Activated CD8-positive, alpha-beta memory T cell treated with anti-CD3 and anti-CD28 coated beads for 36 hours (primary cell): ENCODE data around the gene LDLRAD4. TPM values are rescaled to one million over a fixed set of nuclear protein-coding genes. Genes with fewer than 3 reads are reported as not detected.

Experiments used
- CTCF ChIA-PET: fragments of 350-600 bp; sonication (Branson Sonifier 250); formaldehyde crosslinking; loops from one replicate; lab custom pipeline; 2021; ENCODE audit warnings: antibody characterized with exemption; lab: Charles Lee
- POLR2A ChIA-PET: fragments of 350-600 bp; sonication (Branson Sonifier 250); formaldehyde crosslinking; loops from one replicate; lab custom pipeline; 2021; ENCODE audit warnings: antibody characterized with exemption; lab: Charles Lee
- total RNA-seq, 2 experiments: library from RNA; stranded (reverse); gene quantifications; one replicate each; pipeline ENCODE4 v1.2.3, GENCODE V29; 2021

LDLRAD4 gene
- total RNA-seq, 2 experiments from 2014 or later: 36.8 to 38.3 TPM

DNA sequence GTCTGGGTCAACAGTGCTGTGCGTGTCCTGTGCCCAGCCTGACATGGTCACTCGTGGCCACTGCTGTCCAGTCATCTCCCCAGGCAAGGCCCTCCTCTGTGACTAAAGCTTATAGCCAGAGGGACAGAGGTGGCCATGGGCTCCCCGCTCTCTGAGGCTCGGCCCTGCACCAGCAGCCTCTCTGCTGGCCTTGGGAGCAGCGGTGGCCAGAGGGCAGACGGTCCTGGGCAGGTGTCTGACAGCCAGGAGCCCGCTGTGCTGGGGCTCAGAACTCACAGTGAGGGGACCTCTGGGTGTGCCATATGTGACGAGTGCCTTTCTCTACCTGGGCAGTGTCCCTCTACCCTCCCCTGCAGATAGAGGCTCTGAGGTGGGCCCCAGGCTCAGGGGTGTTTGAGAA is 409.1 kb downstream of the LDLRAD4 start:
- ChIA-PET CTCF (interaction anchor here (2.5 kb wide), 1 partner anchor 71 kb away, joined by 18 read pairs; no protein-coding TSS in a partner anchor), POLR2A (interaction anchor here (1.2 kb wide), 1 partner anchor 99 kb away, joined by 3 read pairs; the partner anchor contains the start of genes FAM210A and RNMT)

GRCh38 chr18:13628211-13628610 is 409.7 kb downstream of the LDLRAD4 start:
- ChIA-PET POLR2A (interaction anchor here (1.2 kb wide), 1 partner anchor 98 kb away, joined by 3 read pairs; the partner anchor contains the start of genes FAM210A and RNMT), CTCF (interaction anchor here (2.0 to 2.5 kb wide), 2 partner anchors 69 to 72 kb away, joined by 8 to 18 read pairs; no protein-coding TSS in a partner anchor)

GRCh38 chr18:13629841-13630715 is 411.5 kb downstream of the LDLRAD4 start:
- ChIA-PET CTCF (interaction anchor here (0.6 to 2.5 kb wide), 8 partner anchors 16 to 74 kb away, joined by 3 to 18 read pairs (median 4); no protein-coding TSS in a partner anchor), POLR2A (no interaction called here)

- ChIA-PET POLR2A (interaction anchor here (0.6 kb wide), 1 partner anchor 62 kb away, joined by 3 read pairs; no protein-coding TSS in a partner anchor), CTCF (interaction anchor here (1.3 kb wide), 1 partner anchor 75 kb away, joined by 3 read pairs; no protein-coding TSS in a partner anchor)
Measured at GRCh38 chr18:13630716-13631268, 412.2 kb downstream of the LDLRAD4 start.

DNA sequence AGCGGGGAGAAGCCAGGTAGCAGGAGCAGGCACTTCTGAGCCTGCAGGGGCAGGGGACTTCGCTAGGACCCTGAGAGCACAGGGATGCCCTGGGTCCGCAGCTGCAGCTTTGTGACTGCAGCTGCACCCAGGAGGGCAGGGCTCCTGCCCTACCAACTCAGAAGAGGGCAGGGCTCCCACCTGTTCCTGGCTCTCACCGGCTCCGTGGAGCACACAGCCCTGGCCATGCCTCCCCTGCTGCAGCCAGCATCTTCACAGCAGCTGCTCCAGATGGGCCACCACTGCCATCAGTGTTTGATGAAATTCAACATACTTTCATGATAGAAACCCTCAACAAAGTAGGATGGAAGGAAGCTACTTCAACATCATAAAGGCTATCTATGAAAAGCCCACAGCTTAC is 415.1 kb downstream of the LDLRAD4 start:
- POLR2A ChIA-PET: no interaction called here

GRCh38 chr18:13635046-13635445 is 416.5 kb downstream of the LDLRAD4 start:
- CTCF ChIA-PET: no interaction called here
- POLR2A ChIA-PET: no interaction called here

More for the DNA sequence above, 415.1 kb downstream of the LDLRAD4 start:
- CTCF ChIA-PET: interaction anchor here (1.4 kb wide), 1 partner anchor 75 kb away, joined by 3 read pairs; no protein-coding TSS in a partner anchor

DNA sequence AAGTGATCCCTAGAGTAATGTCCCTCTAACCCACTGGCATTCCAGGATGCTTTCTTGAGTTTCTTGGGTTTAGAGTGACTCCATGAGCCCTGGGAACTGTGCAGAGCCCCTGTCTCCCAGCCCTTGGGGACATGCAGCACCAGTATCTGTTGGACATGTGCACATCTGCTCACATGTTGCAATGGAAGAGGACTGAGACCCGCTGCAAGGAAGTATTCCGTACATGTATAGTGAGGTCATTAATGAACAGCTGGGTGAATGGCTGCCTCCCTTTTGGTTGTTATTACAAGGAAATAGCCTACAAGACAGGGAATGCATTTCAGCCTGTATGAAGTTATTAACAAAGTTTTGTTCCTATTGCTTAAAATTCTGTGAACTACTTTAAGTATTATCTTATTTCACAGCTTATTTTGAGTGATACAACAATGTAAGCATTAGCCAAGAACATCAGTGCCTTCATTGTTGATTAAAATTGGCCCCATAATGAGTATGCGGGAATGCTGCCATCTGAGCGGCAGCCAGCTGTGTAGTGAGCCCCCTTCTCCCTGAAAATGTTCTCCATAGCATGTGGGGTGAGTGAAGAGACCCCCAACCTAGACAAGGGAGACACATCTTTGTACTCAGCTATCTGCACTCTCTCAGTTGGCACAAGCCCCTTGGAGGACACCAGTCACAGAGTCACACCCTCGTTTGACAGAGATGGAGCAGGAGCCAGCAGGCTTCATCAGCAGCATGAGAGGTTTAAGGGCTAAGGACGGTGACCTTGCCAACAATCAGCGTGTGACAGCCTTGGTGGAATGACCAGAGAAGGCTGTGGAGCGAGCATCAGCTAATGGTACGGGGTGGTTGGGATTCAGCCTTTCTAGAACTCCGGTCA is 420.4 kb downstream of the LDLRAD4 start:
- ChIA-PET POLR2A (no interaction called here), CTCF (no interaction called here)

- CTCF ChIA-PET: no interaction called here
- POLR2A ChIA-PET: no interaction called here
Measured at GRCh38 chr18:13640266-13640860, 421.8 kb downstream of the LDLRAD4 start.

DNA sequence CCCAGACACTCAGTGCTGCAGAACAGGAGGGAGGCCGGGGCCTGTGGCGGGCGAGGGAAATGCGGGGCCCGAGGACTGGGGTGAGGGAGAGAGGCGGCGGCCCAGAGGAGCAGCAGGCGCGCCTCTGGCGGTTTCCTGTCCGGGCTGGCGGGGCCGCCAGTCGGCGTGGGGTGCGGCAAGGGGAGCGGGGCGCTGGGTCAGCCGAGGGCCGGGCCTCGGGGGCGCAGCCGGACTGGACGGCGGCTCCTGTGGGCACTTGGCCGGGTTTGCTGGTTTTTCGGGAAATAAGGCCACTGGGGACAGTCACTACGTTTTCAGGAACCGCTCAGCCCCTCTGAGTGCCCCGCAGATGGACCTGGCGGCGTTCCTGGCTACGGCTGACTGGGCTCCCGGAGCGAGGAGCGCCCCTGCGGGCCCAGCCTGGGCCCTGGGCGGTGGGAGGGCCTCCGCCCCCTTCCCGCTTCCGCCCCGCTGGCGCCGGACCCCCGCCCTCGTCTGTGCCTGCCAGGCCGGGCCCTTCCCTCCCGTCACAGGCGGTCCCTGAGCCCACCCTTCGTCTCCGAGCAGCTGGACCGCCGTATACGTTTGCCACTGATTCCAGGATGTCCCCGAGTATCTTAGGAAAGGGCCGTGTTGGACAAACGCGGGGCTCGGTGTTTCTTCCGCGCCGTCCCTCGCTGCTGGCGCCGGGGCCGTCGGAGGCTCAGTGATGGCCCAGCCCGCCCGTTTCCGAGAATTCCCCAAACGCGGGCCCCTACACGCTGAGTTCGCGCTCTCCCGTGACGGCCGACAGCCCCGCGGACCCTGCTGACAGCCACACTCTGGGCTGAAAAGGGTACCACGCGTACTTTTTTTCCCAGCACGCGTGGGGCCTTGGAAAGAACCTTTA is 423.2 kb downstream of the LDLRAD4 start:
- POLR2A ChIA-PET: no interaction called here
- CTCF ChIA-PET: no interaction called here

DNA sequence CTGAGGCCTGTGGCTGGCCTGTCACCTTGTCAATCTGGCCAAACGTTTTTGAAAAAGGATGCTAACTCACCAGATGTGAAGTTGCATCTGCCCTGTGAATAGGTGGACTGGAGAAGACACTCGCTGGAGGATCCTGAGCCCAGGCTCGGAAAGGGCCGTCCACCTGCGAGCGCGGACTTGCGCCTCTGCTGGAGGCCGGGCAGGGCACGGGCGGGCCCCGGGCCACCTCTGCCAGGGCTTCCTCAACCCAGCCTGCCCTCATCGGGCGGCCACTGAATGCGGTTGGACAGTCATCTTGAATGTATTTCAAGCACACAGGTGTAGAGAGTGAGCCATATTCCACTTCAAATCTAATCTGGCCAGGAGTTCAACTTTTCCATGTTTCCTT is 423.9 kb downstream of the LDLRAD4 start:
- ChIA-PET CTCF (no interaction called here), POLR2A (no interaction called here)

GRCh38 chr18:13643261-13643751 is 424.7 kb downstream of the LDLRAD4 start:
- POLR2A ChIA-PET: no interaction called here
- CTCF ChIA-PET: no interaction called here

DNA sequence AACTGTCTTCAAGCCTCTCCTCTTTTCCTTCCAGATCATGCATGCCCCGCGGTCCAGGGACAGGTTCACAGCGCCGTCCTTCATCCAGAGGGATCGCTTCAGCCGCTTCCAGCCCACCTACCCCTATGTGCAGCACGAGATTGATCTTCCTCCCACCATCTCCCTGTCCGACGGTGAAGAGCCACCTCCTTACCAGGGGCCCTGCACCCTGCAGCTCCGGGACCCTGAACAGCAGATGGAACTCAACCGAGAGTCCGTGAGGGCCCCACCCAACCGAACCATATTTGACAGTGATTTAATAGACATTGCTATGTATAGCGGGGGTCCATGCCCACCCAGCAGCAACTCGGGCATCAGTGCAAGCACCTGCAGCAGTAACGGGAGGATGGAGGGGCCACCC is 426.5 kb downstream of the LDLRAD4 start:
- ChIA-PET POLR2A (no interaction called here), CTCF (no interaction called here)

GRCh38 chr18:13646633-13647032 is 428.1 kb downstream of the LDLRAD4 start:
- CTCF ChIA-PET: no interaction called here
- POLR2A ChIA-PET: no interaction called here

- CTCF ChIA-PET: no interaction called here
Measured at GRCh38 chr18:13647761-13648160, 429.2 kb downstream of the LDLRAD4 start.

DNA sequence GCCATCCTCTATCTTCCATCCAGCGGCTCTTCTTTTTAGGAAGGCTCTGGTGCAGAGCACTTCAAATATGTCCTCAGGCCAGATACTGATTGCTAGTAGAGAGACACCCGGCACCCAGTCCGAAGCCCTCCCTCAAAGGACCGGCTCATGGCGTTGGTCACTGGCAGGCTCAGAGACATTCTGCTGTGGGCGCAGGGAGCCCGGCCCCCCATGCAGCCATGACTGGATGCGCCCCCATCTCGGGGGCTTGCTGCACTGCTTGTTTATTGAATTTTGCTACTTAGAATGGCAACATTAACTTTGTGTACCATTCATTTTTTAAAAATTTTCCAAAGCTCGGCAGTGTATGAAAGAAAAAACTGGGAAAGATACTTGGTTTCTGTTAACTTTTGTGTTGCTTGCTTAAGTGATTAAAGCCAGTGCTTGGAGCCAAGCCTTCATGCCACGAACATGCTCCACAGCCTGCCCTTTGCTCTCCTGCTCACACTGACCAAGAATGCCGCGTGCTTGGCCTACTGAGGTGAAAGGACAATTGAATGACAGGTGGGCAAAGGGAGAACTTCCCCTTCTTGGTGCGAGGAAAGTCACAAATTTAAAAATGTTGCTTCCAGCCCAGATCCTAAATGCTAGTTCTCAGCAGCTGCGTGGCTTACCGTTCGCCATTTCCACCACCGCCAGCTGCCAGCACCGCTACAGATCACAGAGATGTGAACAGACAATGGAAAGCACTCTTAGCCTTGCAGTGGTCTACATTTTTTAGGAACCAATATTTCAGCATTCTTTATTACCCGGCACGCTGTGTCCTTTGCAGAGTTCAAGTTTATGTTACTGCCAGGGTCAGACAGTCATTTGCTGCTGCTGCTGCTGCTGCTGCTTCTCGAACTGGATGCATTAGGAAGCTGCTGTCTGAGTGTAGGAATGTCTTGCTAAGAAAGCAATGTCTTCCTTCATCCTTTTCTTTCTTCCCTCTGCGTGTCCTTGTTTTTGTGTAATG is 431.1 kb downstream of the LDLRAD4 start:
- POLR2A ChIA-PET: no interaction called here

More at GRCh38 chr18:13647761-13648160, 429.2 kb downstream of the LDLRAD4 start:
- POLR2A ChIA-PET: no interaction called here

GRCh38 chr18:13653746-13654433 is 435.3 kb downstream of the LDLRAD4 start:
- POLR2A ChIA-PET: no interaction called here
- CTCF ChIA-PET: no interaction called here

More for the DNA sequence above, 431.1 kb downstream of the LDLRAD4 start:
- CTCF ChIA-PET: interaction anchor here (1.2 kb wide), 1 partner anchor 164 kb away, joined by 3 read pairs; no protein-coding TSS in a partner anchor
